Astrocyte of the spinal cord (primary cell): ENCODE measurements around the gene ZFP82.

Experiments
- DNase-seq: peaks from one replicate; pipeline ENCODE4 v3.0.0; 2011; ENCODE audit warnings: low read depth, low spot score
- H3K4me3 ChIP-seq: 2 replicates; pipeline ENCODE4 v1.5.1; 2011; ENCODE audit warnings: low read depth, mild to moderate bottlenecking, low read length, moderate library complexity
- CTCF ChIP-seq: IDR thresholded peaks from 2 replicates; pipeline ENCODE4 v1.5.1; 2012; ENCODE audit warnings: low read depth, mild to moderate bottlenecking, low read length, inconsistent platforms
- in situ Hi-C: cut with HindIII; loops from 2 replicates; pipeline ENCODE4 v1.10.0; 2017; ENCODE audit warnings: low sequenced_read_pairs

ZFP82 gene

GRCh38 chr19:36418287-36419001, at the start of gene ZFP82:
TSS of gene ZFP82 (minus strand) at chr19:36418644. CDS start at chr19:36409789, 8,855 bp downstream.
- in situ Hi-C loops = no loop called here
- no peak for TF ChIP-seq CTCF
- peak; percentile 83 for DNase-seq
- H3K4me3 ChIP-seq = peak within 1 kb of the TSS; percentile 72

- DNase-seq = peak; percentile 5
- in situ Hi-C loops = no loop called here
- H3K4me3 ChIP-seq = no peak overlapping the region
- TF ChIP-seq CTCF = no peak
Observed at GRCh38 chr19:36460046-36460445, 41.6 kb upstream of the ZFP82 start.

- no peak for TF ChIP-seq CTCF
- DNase-seq = no peak
- in situ Hi-C loops = no loop called here
- no peak overlapping the region for H3K4me3 ChIP-seq
Observed at GRCh38 chr19:36456831-36457230, 38.4 kb upstream of the ZFP82 start.

GRCh38 chr19:36449059-36449670, 30.7 kb upstream of the ZFP82 start:
- H3K4me3 ChIP-seq = no peak overlapping the region
- no peak for TF ChIP-seq CTCF
- in situ Hi-C loops = no loop called here
- DNase-seq = no peak

- no peak for DNase-seq
- no peak overlapping the region for H3K4me3 ChIP-seq
- in situ Hi-C loops = no loop called here
- no peak for TF ChIP-seq CTCF
Observed at GRCh38 chr19:36441339-36441738, 22.9 kb upstream of the ZFP82 start.

GRCh38 chr19:36436531-36436930, 18.1 kb upstream of the ZFP82 start:
- in situ Hi-C loops = no loop called here
- no peak overlapping the region for H3K4me3 ChIP-seq
- DNase-seq = no peak

More at GRCh38 chr19:36436531-36436930, 18.1 kb upstream of the ZFP82 start:
- no peak for TF ChIP-seq CTCF
